GM12878 (cell line): ENCODE data around the gene HOXD12. TPM values are rescaled to one million over a fixed set of nuclear protein-coding genes. Genes with fewer than 3 reads are reported as not detected.

Source experiments
- ATAC-seq: fragments of 200-7000 bp; cut with Tn5 transposase; 3 replicates; pipeline ENCODE4 v1.9.1; 2020; ENCODE audit warnings: mild to moderate bottlenecking, moderate library complexity
- BruUV-seq: library from RNA; stranded (reverse); fragments of 400-500 nt; replicated peaks from 2 replicates; lab custom pipeline; 2021; lab: Mats Ljungman, UMichigan
- CTCF ChIA-PET: fragments of 300-600 bp; sonication (Branson Sonifier 250); formaldehyde crosslinking; extraction: SDS; loops from one replicate; lab custom pipeline; 2021; ENCODE audit warnings: inconsistent platforms; lab: Yijun Ruan, JAX
- POLR2A ChIA-PET: fragments of 350-600 bp; formaldehyde crosslinking; extraction: SDS; loops from one replicate; lab custom pipeline; 2021; ENCODE audit warnings: inconsistent platforms; lab: Charles Lee
- RAD21 ChIA-PET: fragments of 300-600 bp; sonication (Branson Sonifier 250); formaldehyde crosslinking; loops from one replicate; lab custom pipeline; 2023; ENCODE audit warnings: antibody characterized with exemption; ENCODE audit not compliant: unreplicated experiment; lab: Charles Lee
- SMC1A ChIA-PET: fragments of 300-600 bp; sonication (Branson Sonifier 250); formaldehyde crosslinking; loops from one replicate; lab custom pipeline; 2023; ENCODE audit not compliant: unreplicated experiment, uncharacterized antibody; lab: Charles Lee
- DNase-seq: peaks from one replicate; pipeline ENCODE4 v3.0.0-alpha.2; 2011; ENCODE audit warnings: low read depth, low spot score
- FAIRE-seq: peaks from 3 replicates; lab custom pipeline; 2011; peaks lifted over from hg19 to GRCh38; lab: Jason Lieb, UNC
- H2AFZ ChIP-seq: 2 replicates; pipeline ENCODE4 v1.6.0; 2011; ENCODE audit warnings: low read depth, low read length, control low read depth; ENCODE audit not compliant: control insufficient read depth
- H3K27ac ChIP-seq: 2 replicates; pipeline ENCODE4 v1.5.1; 2011; ENCODE audit warnings: control low read depth; ENCODE audit not compliant: control insufficient read depth, insufficient read depth
- H3K27me3 ChIP-seq, 2 experiments: replicated peaks in 1 of 2; 2 replicates each; pipeline versions ENCODE4 v1.6.0 to v1.6.1; 2011; ENCODE audit warnings: low read length in 1 of 2; ENCODE audit not compliant: control insufficient read depth in 2 of 2, insufficient read depth in 2 of 2
- H3K36me3 ChIP-seq, 2 experiments: 2 replicates each; pipeline ENCODE4 v1.5.1; 2011; ENCODE audit warnings: low read length in 1 of 2; ENCODE audit not compliant: control insufficient read depth in 2 of 2, insufficient read depth in 2 of 2
- H3K4me1 ChIP-seq: 2 replicates; pipeline ENCODE4 v1.6.1; 2011; ENCODE audit warnings: mild to moderate bottlenecking, low read length, moderate library complexity, mixed read lengths; ENCODE audit not compliant: control insufficient read depth, insufficient read depth
- H3K4me2 ChIP-seq: 2 replicates; pipeline ENCODE4 v1.6.0; 2011; ENCODE audit warnings: control low read depth; ENCODE audit not compliant: control insufficient read depth, insufficient read depth
- H3K4me3 ChIP-seq: fragments of 200-600 bp; sonication (generic); 2 replicates; pipeline ENCODE4 v1.5.1; 2016
- H3K79me2 ChIP-seq: 2 replicates; pipeline ENCODE4 v1.6.0; 2011; ENCODE audit warnings: low read length; ENCODE audit not compliant: control insufficient read depth, insufficient read depth
- H3K9ac ChIP-seq: 2 replicates; pipeline ENCODE4 v1.8.0; 2011; ENCODE audit warnings: low read length, control low read depth, mixed read lengths; ENCODE audit not compliant: control insufficient read depth, insufficient read depth
- H3K9me3 ChIP-seq: replicated peaks from 3 replicates; pipeline ENCODE4 v1.5.1; 2011; ENCODE audit warnings: mild to moderate bottlenecking, low read length; ENCODE audit not compliant: control insufficient read depth, insufficient read depth
- H4K20me1 ChIP-seq: 2 replicates; pipeline ENCODE4 v1.6.0; 2011; ENCODE audit not compliant: control insufficient read depth, insufficient read depth
- ASH2L ChIP-seq: fragments of 300-600, 200-600 bp; sonication (generic); IDR thresholded peaks from 2 replicates; pipeline ENCODE4 v1.6.1; 2017; ENCODE audit warnings: low read depth, mild to moderate bottlenecking, borderline replicate concordance
- ATF3 ChIP-seq: IDR thresholded peaks from 2 replicates; pipeline ENCODE4 v1.6.1; 2011; ENCODE audit warnings: low read depth, mild to moderate bottlenecking, low read length, moderate library complexity, borderline replicate concordance; ENCODE audit errors: extremely low read depth
- BMI1 ChIP-seq: fragments of 450-650 bp; IDR thresholded peaks from 2 replicates; pipeline ENCODE4 v1.6.1; 2016; ENCODE audit warnings: mild to moderate bottlenecking, moderate library complexity, borderline replicate concordance
- BRCA1 ChIP-seq: IDR thresholded peaks from 2 replicates; pipeline ENCODE4 v1.6.1; 2011; ENCODE audit warnings: low read depth, low read length, improper control_type of control experiment
- WGBS: methylation state at CpG from one replicate; pipeline ENCODE4 v1.1.6; 2016; ENCODE audit warnings: low lambda C conversion rate; ENCODE audit not compliant: insufficient replicate concordance, insufficient coverage; ENCODE audit errors: missing lambda C conversion rate; 5-methylcytosine and 5-hydroxymethylcytosine counted together
- in situ Hi-C: fragments of 300-500 bp; cut with MboI; formaldehyde crosslinking; loops from 9 replicates; pipeline ENCODE4 v1.14.3; 2018; ENCODE audit warnings: mixed read lengths
- intact Hi-C: fragments of 100-400 bp; cut with micrococcal nuclease; formaldehyde crosslinking; loops from one replicate; pipeline ENCODE4 v1.14.2; 2022; ENCODE audit not compliant: unreplicated experiment
- polyA plus RNA-seq, 11 experiments: library from polyadenylated mRNA; depleted of rRNA in 4 of 11; unstranded in 6 of 11; stranded (reverse) in 5 of 11; fragments of >200 nt; fragmentation: Nextera tagmentation in 4 of 11; fragmentation: Illumina TruSeq in 1 of 11; extraction: Ambion mirVana in 4 of 11; extraction: Trizol in 1 of 11; gene quantifications; 1 replicate in 1 of 11; 2 replicates in 10 of 11; pipeline versions ENCODE4 v1.2.1 to v1.2.3, GENCODE V29; 2011 to 2016; ENCODE audit warnings: inconsistent platforms in 2 of 11, missing spikeins in 2 of 11, low read depth in 1 of 11
- total RNA-seq, 4 experiments: library from RNA; depleted of rRNA in 3 of 4; stranded (reverse); fragments of >200 nt in 3 of 4; fragmentation: Illumina TruSeq in 1 of 4; extraction: Trizol in 1 of 4; gene quantifications; 2 replicates each; pipeline versions ENCODE4 v1.2.1 to v1.2.3, GENCODE V29; 2013 to 2021

HOXD12 gene
- total and polyA plus RNA-seq, 10 of the 15 experiments (the other 5 are each of a cell fraction or from before 2014, with no cell fraction given): not detected

- TF ChIP-seq ATF3: no peak
These were observed 4.2 kb upstream of the HOXD12 start (continued) for GRCh38 chr2:176095421-176095820.

GRCh38 chr2:176096243-176096985 lies 3.2 kb upstream of the HOXD12 start:
- DNase-seq (no peak), ATAC-seq (peak; percentile 10; the same call in 1 of the 3 replicates)
- intact Hi-C loops: loop anchor here (2.0 kb wide), 1 partner anchor 786 kb away; no protein-coding TSS in a partner anchor

More at GRCh38 chr2:176096243-176096985, 3.2 kb upstream of the HOXD12 start:
- ChIA-PET CTCF (interaction anchor here (0.6 to 3.7 kb wide), 15 partner anchors 12 to 1399 kb away, joined by 3 to 83 read pairs (median 4); partner anchors contain the start of gene EVX2), SMC1A (interaction anchor here (0.6 to 4.7 kb wide), 9 partner anchors 8 to 1347 kb away, joined by 3 to 56 read pairs (median 3); no protein-coding TSS in a partner anchor), RAD21 (interaction anchor here (0.8 to 3.0 kb wide), 5 partner anchors 407 to 1347 kb away, joined by 3 to 50 read pairs (median 4); no protein-coding TSS in a partner anchor), POLR2A (no interaction called here)
- Histone ChIP-seq H3K27me3 (peaks cover 14 to 41% of the 10 kb centered on the region in 2 experiments), H3K4me1 (peaks cover 3% of the 10 kb centered on the region; the same call in 1 of the 2 replicates), H2AFZ (peak overlapping the region; percentile 23; the same call in 1 of the 2 replicates), H3K4me2 (peak overlapping the region; percentile 87), H3K36me3 (no peaks in the 10 kb centered on the region), H3K9me3 (no peaks in the 10 kb centered on the region; the same call in 2 of the 3 replicates), H3K9ac (no peak overlapping the region; the same call in 1 of the 2 replicates), H3K79me2 (no peaks in the 10 kb centered on the region), H3K4me3 (peak overlapping the region; percentile 44), H4K20me1 (no peaks in the 10 kb centered on the region), H3K27ac (no peak overlapping the region)
- FAIRE-seq: no peak
- TF ChIP-seq BRCA1 (no peak), ASH2L (no peak), BMI1 (peak; percentile 71; the same call in 1 of the 2 replicates)
- in situ Hi-C loops: loop anchor here (5.0 kb wide), 2 partner anchors 409 to 729 kb away; no protein-coding TSS in a partner anchor
- no TSS peak for BruUV-seq
- WGBS: 31% methylated on average over 16 of the region's 16 CpGs
